GM21515 (cell line): ENCODE data around the gene ATP5ME.
"Not testable (repeated sequence)": the region's sequence is repeated elsewhere in the genome, so short reads cannot be mapped to it uniquely, and the experiment has no call there.

ENCODE experiments used
- ATAC-seq: cut with Tn5 transposase; IDR thresholded peaks from one replicate; pipeline ENCODE4 v1.9.1; 2021; ENCODE audit not compliant: unreplicated experiment

The ATP5ME gene

GRCh38 chr4:636628-637159, 37.4 kb downstream of the ATP5ME start:
- no peak for ATAC-seq

- ATAC-seq = no peak
Measured at GRCh38 chr4:635851-636627, 38.0 kb downstream of the ATP5ME start.

GRCh38 chr4:635066-635835, 38.8 kb downstream of the ATP5ME start:
- not testable (repeated sequence) for ATAC-seq

- no peak for ATAC-seq
Measured at GRCh38 chr4:634599-634985, 39.5 kb downstream of the ATP5ME start.

DNA sequence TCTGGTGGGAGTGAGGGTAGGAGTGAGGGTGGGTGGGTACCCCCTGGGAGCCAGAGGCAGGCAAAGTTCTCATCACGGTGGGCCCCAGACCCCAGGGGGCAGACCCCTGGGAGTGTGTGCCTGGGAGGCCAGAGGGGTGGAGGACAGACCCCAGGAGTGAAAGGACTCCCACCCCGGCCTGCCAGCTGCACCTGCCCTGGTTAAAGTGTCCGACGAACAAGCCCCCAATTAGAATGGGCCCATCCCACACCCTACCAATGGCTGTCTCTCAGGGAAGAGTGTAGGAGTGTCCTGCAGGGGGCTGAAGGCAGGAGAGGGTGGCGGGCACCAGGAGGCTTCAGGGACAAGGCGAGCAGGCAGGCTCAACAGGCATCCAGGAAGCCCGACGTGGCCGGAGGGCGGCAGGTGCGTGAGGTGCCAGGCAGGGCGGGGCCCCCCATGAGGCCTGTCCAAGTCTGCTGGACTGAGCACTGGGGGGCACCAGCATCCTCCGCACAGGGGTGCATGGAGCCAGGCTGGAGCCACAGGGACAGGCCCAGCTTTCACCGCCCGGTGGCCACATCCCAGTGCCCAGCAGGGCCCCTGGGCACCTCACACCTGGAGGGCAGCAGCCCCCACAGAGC, 40.0 kb downstream of the ATP5ME start:
- no peak for ATAC-seq

DNA sequence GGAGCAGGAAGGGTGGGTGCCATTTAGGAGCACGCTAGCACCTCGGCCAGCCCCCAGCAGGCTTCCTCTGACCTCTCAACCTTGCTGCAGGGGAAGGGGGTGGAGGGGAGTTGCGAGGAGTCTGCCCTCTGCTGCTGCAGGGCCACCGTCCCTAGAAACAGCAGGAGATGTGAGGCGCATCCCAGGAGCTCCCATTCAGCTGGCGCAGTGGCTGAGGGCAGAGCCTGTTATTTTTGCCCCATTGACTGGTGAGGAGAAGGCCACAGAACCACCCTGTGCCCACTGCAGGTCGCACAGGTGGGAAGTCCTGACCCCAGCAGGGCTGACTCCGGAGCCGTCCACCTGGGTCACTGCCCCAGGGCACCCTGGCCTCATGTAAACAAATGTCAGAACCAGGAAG, 40.7 kb downstream of the ATP5ME start:
- no peak for ATAC-seq

DNA sequence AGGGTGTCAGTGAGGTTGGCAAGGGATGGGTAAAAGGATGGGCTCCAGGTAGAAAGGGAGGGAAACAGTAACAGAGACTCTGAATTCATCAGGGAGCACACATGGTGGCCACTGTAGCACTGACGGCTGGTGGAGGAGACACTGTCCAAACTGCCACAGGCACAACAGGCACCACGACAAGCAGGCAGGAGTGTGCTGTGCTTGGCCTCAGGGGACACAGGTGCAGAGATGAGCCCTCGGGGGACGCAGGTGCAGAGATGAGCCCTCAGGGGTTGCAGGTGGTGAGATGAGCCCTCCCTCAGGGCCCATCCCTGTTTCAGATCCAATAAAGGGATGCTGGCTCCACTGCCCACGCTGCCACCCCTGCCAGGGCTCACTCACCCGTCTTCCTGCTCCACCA, 41.1 kb downstream of the ATP5ME start:
- ATAC-seq = no peak

- no peak for ATAC-seq
Measured at GRCh38 chr4:632196-632790, 41.8 kb downstream of the ATP5ME start.

GRCh38 chr4:630656-631055, 43.4 kb downstream of the ATP5ME start:
- ATAC-seq = no peak

DNA sequence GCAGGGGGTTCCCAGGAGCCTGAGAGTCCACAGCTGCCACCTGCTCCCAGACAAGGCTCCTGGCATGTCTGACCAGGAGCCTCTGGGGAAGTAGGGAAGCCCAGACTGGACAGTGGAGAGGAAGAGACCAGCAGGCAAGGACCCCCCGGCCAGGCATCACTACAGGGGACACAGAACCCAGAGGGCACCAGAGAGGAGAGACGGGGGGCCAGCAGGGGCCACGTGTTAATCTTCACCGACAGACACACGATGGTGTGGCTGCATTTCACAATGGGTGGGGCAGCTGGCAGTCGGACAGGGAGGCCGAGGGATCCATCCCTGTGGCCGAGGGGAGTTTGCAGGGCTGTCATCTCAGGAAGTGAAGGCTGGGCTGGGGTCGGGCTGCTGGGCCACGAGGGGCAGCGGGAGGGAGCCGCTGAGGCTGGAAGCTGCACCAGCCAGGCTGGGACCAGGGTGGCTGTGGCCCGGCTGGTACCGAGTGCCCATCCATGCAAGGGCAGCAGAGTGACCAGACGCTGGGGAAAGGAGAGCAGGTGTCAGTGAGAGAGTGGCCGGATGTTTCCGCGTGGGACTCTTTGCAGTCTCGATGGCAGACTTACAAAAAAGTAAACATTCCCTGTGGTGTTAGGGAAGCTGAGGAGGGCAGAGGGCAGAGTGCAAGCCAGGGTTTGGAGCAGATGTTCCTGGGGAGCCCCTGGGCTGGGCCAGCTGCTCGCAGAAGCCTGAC, 44.0 kb downstream of the ATP5ME start:
- no peak for ATAC-seq

DNA sequence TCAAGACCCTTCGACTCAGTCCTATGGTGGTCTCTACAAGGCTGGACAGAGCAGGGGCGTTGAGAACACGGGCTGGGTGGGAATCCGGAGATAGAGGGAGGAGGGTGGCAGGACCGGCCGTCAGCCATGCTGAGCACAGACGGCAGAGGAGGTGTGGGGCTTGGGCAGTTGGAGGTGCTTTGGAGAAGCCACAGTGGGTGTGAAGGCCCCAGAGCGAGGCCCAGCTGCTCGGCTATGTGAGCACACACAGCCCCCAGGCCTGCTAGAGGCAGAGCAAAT, 44.5 kb downstream of the ATP5ME start:
- no peak for ATAC-seq

GRCh38 chr4:628821-629635, 45.0 kb downstream of the ATP5ME start:
- ATAC-seq = no peak

DNA sequence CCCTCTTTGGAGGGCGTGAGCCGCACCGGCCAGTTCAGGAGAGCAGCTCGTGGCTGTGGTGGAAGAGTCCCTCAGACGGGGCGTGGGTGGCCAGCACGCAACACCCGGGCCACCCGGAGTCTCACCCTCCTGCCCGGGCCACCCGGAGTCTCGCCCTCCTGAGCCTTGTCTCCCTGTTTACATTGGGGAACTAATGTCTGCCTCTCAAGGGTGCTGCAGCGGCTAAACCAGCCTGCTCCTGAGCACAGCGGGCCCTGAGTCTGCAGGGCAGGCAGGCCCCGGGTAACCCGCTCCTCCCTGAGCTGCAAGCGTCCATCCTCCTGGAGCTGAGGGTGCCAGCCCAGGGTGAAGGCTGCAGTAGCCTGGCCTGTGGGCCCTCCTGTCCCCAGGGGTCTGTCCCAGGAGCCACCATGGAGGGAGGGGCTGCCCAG, 45.8 kb downstream of the ATP5ME start:
- ATAC-seq = no peak

GRCh38 chr4:627347-628125, 46.5 kb downstream of the ATP5ME start:
- ATAC-seq = no peak

DNA sequence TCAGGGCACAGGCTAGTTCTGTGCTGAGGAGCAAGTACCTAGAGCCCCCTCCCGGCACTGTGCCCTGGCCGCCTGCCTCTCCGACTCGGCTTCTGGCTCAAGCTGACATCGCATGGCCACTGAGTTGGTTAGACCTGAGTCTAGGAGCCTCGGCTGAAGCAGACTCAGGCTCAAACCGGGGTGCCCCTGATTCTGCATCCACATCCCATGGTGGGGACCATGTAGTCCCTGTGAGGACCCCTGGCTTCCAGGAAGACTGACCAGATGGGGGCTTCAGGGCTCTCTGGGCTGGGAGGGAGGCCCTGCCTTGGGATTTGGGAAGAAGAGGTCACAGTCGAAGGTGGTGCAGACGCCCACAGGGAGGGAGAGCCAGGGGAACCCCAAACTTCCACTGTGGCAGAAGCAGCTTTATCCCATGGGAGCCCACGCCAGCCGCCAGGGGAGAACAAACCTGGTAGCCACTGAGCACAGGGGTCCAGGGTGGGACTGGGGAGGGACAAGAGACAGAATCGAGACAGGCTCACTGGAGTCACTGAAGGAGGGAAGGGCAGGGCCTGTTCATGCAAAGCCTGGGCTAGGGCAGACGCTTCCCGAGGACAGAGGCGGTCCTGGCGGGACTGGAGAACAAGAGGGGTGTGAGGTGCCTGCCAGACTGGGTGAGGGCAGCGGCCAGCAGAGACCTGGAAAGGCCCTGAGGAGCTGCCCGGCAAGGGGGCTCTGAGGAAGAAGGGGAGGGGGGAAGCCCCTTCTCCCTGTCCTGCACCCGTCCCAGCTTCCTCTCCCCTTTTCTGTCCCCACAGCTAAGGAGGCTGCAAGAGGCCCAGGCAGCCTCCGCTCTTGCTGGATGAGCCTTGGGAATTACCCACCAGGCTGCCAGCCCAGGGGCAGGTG, 47.6 kb downstream of the ATP5ME start:
- no peak for ATAC-seq

- no peak for ATAC-seq
Measured at GRCh38 chr4:625631-626161, 48.4 kb downstream of the ATP5ME start.

DNA sequence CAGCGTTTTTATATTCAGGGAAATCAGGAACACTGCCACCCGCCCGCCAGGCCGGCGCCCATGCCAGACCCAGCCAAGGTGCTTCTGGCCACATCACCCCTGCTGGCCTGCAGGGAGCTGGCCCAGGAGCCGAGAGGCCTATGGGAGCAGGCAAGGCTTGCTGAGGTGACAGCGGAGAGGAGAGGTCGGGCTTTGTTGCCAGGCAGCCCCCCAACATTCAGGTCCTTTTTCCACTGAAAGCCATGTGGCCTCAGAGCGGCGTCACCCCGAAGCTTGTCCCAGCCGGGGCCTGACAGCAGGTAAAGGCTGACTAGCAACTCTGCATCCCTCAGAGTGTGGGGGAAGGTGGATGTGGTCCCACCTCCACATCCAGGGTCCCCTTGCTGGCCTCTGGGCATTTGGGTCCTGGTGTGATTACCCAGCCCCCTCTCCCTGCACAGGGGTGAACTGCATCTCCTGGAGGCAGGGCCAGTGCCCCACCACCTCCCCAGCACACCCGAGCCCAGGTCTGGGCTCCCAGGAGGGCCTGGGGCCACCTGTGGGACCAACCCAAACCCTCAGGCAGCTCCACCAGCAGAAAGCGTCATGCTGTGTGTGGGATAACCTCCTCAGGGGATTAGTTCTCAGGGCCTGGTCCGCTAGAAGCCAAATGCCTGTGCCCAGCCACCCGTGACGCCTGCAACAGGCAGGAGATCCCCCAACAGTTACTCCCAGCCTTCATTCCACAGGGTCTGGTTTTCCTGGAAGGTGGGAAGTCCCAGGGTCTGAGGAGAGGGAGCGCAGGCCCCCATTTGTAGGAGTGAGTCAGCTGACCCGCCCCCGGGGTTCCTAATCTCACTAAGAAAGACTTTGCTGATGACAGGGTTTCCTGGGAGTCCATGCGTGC, 49.1 kb downstream of the ATP5ME start, which contains the start of gene PDE6B:
Gene PDE6B (plus strand): TSS at position 869 of the 886 bp plus-strand sequence. CDS start 54 bp downstream, outside the sequence.
- ATAC-seq = no peak
